ENCODE measurements around the gene CNTN4. TPM values are rescaled to one million over a fixed set of nuclear protein-coding genes. Genes with fewer than 3 reads are reported as not detected.

CNTN4 gene
- total RNA-seq, 2 experiments from 2014 or later, result not detected

- POLR2A ChIA-PET, result no interaction called here
- CTCF ChIA-PET, result no interaction called here
Observed at GRCh38 chr3:2656806-2657777, 558.4 kb downstream of the CNTN4 start.

GRCh38 chr3:2657971-2658370, 559.3 kb downstream of the CNTN4 start:
- POLR2A ChIA-PET, result no interaction called here
- CTCF ChIA-PET, result interaction anchor here (0.6 kb wide), 1 partner anchor 1127 kb away, joined by 3 read pairs; no protein-coding TSS in a partner anchor

- POLR2A ChIA-PET, result no interaction called here
- CTCF ChIA-PET, result no interaction called here
Observed at GRCh38 chr3:2659896-2660295, 561.2 kb downstream of the CNTN4 start.

- ChIA-PET POLR2A (no interaction called here), CTCF (no interaction called here)
Observed at GRCh38 chr3:2661078-2661477, 562.4 kb downstream of the CNTN4 start.

- ChIA-PET POLR2A (no interaction called here), CTCF (no interaction called here)
Observed at GRCh38 chr3:2677501-2677900, 578.8 kb downstream of the CNTN4 start.

- CTCF ChIA-PET, result no interaction called here
- POLR2A ChIA-PET, result no interaction called here
Observed at GRCh38 chr3:2680236-2680635, 581.6 kb downstream of the CNTN4 start.

- POLR2A ChIA-PET, result no interaction called here
- CTCF ChIA-PET, result no interaction called here
Observed at GRCh38 chr3:2684046-2684445, 585.4 kb downstream of the CNTN4 start.

GRCh38 chr3:2686816-2687502, 588.3 kb downstream of the CNTN4 start:
- ChIA-PET CTCF (no interaction called here), POLR2A (no interaction called here)

GRCh38 chr3:2697589-2697988, 598.9 kb downstream of the CNTN4 start:
- ChIA-PET POLR2A (no interaction called here), CTCF (no interaction called here)

GRCh38 chr3:2701471-2701870, 602.8 kb downstream of the CNTN4 start:
- POLR2A ChIA-PET, result no interaction called here

GRCh38 chr3:2706144-2706835, 607.6 kb downstream of the CNTN4 start:
- CTCF ChIA-PET, result no interaction called here
- POLR2A ChIA-PET, result no interaction called here

More at GRCh38 chr3:2701471-2701870, 602.8 kb downstream of the CNTN4 start:
- CTCF ChIA-PET, result interaction anchor here (0.6 kb wide), 1 partner anchor 1689 kb away, joined by 3 read pairs; no protein-coding TSS in a partner anchor

- CTCF ChIA-PET, result no interaction called here
Observed at GRCh38 chr3:2706836-2707210, 608.2 kb downstream of the CNTN4 start.

GRCh38 chr3:2711081-2711480, 612.4 kb downstream of the CNTN4 start:
- CTCF ChIA-PET, result no interaction called here
- POLR2A ChIA-PET, result no interaction called here

More at GRCh38 chr3:2706836-2707210, 608.2 kb downstream of the CNTN4 start:
- POLR2A ChIA-PET, result no interaction called here

GRCh38 chr3:2713923-2714322, 615.3 kb downstream of the CNTN4 start:
- ChIA-PET CTCF (no interaction called here), POLR2A (no interaction called here)

- CTCF ChIA-PET, result no interaction called here
- POLR2A ChIA-PET, result no interaction called here
Observed at GRCh38 chr3:2714834-2715233, 616.2 kb downstream of the CNTN4 start.

GRCh38 chr3:2727101-2727500, 628.4 kb downstream of the CNTN4 start:
- ChIA-PET CTCF (no interaction called here), POLR2A (no interaction called here)

- POLR2A ChIA-PET, result no interaction called here
- CTCF ChIA-PET, result no interaction called here
Observed at GRCh38 chr3:2727610-2728318, 629.1 kb downstream of the CNTN4 start.

- ChIA-PET POLR2A (no interaction called here), CTCF (no interaction called here)
Observed at GRCh38 chr3:2731843-2732242, 633.2 kb downstream of the CNTN4 start.

GRCh38 chr3:2735392-2735894, 636.8 kb downstream of the CNTN4 start:
- CTCF ChIA-PET, result no interaction called here
- POLR2A ChIA-PET, result no interaction called here

GRCh38 chr3:2741516-2741915, 642.9 kb downstream of the CNTN4 start:
- ChIA-PET CTCF (no interaction called here), POLR2A (no interaction called here)
